ENCODE data around the gene BICC1. TPM values are rescaled to one million over a fixed set of nuclear protein-coding genes. Genes with fewer than 3 reads are reported as not detected.
A peak's percentile ranks its signal among the peaks of the same experiment; 100 is the strongest.

BICC1 gene
- polyA plus RNA-seq, 1 donor, result 6.2 TPM

DNA sequence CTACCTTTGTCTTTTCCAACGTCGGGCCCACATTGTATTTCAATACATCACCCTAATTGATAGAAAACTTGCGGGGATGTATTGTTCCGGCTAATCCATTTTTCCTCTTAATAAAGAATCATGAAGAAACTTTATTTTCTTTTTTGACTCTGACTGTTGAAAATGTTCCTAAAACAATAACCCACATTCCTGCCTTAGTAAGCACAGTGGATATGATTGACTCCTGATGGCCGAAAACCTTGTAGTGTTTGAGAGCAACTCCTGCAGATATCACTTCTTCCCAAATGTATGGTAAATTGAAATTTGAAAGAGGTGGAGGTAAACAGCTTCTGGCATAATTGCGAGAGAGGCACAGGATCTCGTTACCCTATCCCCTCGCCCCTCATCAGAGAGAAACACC lies 65.7 kb downstream of the BICC1 start:
- H3K27me3 ChIP-seq (ENCODE audit: control insufficient read depth, insufficient read depth, low read length), result no peaks in the 10 kb centered on the region
- H3K4me3 ChIP-seq (ENCODE audit: low read length), result no peak overlapping the region
- DNase-seq, result no peak
- no peaks in the 10 kb centered on the region for H3K36me3 ChIP-seq (ENCODE audit: control insufficient read depth, insufficient read depth, low read length)
- 96% methylated on average over 4 of the region's 8 CpGs for WGBS (ENCODE audit: insufficient coverage, low lambda C conversion rate)
- no peak overlapping the region for H3K27ac ChIP-seq (ENCODE audit: low read length)
- H3K9me3 ChIP-seq (ENCODE audit: control insufficient read depth, low read depth, low read length), result peaks cover 2% of the 10 kb centered on the region
- H3K4me1 ChIP-seq (ENCODE audit: control insufficient read depth, insufficient read depth, low read length), result no peaks in the 10 kb centered on the region

- Histone ChIP-seq H3K36me3 (ENCODE audit: control insufficient read depth, insufficient read depth, low read length) (no peaks in the 10 kb centered on the region), H3K4me3 (ENCODE audit: low read length) (no peak overlapping the region), H3K27ac (ENCODE audit: low read length) (no peak overlapping the region), H3K27me3 (ENCODE audit: control insufficient read depth, insufficient read depth, low read length) (no peaks in the 10 kb centered on the region), H3K4me1 (ENCODE audit: control insufficient read depth, insufficient read depth, low read length) (no peaks in the 10 kb centered on the region), H3K9me3 (ENCODE audit: control insufficient read depth, low read depth, low read length) (peaks cover 2% of the 10 kb centered on the region)
- no CpG with 5 or more reads among the region's 11 CpGs for WGBS (ENCODE audit: insufficient coverage, low lambda C conversion rate)
- DNase-seq, result no peak
Measured at GRCh38 chr10:58579011-58579655, 66.5 kb downstream of the BICC1 start.

GRCh38 chr10:58582045-58582444 lies 69.4 kb downstream of the BICC1 start:
- H3K9me3 ChIP-seq (ENCODE audit: control insufficient read depth, low read depth, low read length), result peaks cover 2% of the 10 kb centered on the region
- no peaks in the 10 kb centered on the region for H3K27me3 ChIP-seq (ENCODE audit: control insufficient read depth, insufficient read depth, low read length)
- H3K4me1 ChIP-seq (ENCODE audit: control insufficient read depth, insufficient read depth, low read length), result no peaks in the 10 kb centered on the region
- no peak overlapping the region for H3K27ac ChIP-seq (ENCODE audit: low read length)
- no peaks in the 10 kb centered on the region for H3K36me3 ChIP-seq (ENCODE audit: control insufficient read depth, insufficient read depth, low read length)
- no peak for DNase-seq
- no peak overlapping the region for H3K4me3 ChIP-seq (ENCODE audit: low read length)

DNA sequence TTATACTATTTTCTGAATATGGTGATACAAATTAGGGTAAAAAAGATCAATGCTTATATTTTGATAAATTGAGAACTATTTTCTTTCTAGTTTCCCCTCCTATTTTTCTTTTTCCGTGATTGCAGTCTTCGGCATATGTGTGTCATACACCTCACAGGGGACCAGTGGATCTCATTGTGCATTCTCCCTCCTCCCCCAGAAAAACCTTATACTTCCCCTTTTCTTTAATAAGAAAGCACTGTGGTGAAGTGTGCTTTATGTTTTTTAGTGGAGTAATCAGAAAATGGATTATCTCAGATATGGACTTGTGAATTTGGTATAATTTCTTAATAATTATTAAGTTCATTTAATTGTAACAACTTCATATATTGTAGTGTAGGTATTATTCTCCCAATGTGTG lies 72.8 kb downstream of the BICC1 start:
- no peaks in the 10 kb centered on the region for H3K4me1 ChIP-seq (ENCODE audit: control insufficient read depth, insufficient read depth, low read length)
- H3K27me3 ChIP-seq (ENCODE audit: control insufficient read depth, insufficient read depth, low read length), result no peaks in the 10 kb centered on the region
- peaks cover 2% of the 10 kb centered on the region for H3K9me3 ChIP-seq (ENCODE audit: control insufficient read depth, low read depth, low read length)
- no peaks in the 10 kb centered on the region for H3K36me3 ChIP-seq (ENCODE audit: control insufficient read depth, insufficient read depth, low read length)
- H3K4me3 ChIP-seq (ENCODE audit: low read length), result no peak overlapping the region
- H3K27ac ChIP-seq (ENCODE audit: low read length), result no peak overlapping the region
- DNase-seq, result no peak
- 100% methylated on average over 2 of the region's 2 CpGs for WGBS (ENCODE audit: insufficient coverage, low lambda C conversion rate)

- no peaks in the 10 kb centered on the region for H3K27me3 ChIP-seq (ENCODE audit: control insufficient read depth, insufficient read depth, low read length)
- 100% methylated on average over 3 of the region's 13 CpGs for WGBS (ENCODE audit: insufficient coverage, low lambda C conversion rate)
Measured at GRCh38 chr10:58586282-58587245, 73.9 kb downstream of the BICC1 start.

GRCh38 chr10:58587676-58588075 lies 75.0 kb downstream of the BICC1 start:
- H3K36me3 ChIP-seq (ENCODE audit: control insufficient read depth, insufficient read depth, low read length), result no peaks in the 10 kb centered on the region
- no peaks in the 10 kb centered on the region for H3K27me3 ChIP-seq (ENCODE audit: control insufficient read depth, insufficient read depth, low read length)
- H3K4me1 ChIP-seq (ENCODE audit: control insufficient read depth, insufficient read depth, low read length), result no peaks in the 10 kb centered on the region
- no peak overlapping the region for H3K4me3 ChIP-seq (ENCODE audit: low read length)
- no peak for DNase-seq
- H3K9me3 ChIP-seq (ENCODE audit: control insufficient read depth, low read depth, low read length), result no peaks in the 10 kb centered on the region
- no peak overlapping the region for H3K27ac ChIP-seq (ENCODE audit: low read length)
- no CpG with 5 or more reads among the region's 2 CpGs for WGBS (ENCODE audit: insufficient coverage, low lambda C conversion rate)

More at GRCh38 chr10:58586282-58587245, 73.9 kb downstream of the BICC1 start:
- no peak overlapping the region for H3K27ac ChIP-seq (ENCODE audit: low read length)
- H3K4me3 ChIP-seq (ENCODE audit: low read length), result no peak overlapping the region
- peaks cover 2% of the 10 kb centered on the region for H3K9me3 ChIP-seq (ENCODE audit: control insufficient read depth, low read depth, low read length)
- no peak for DNase-seq
- H3K4me1 ChIP-seq (ENCODE audit: control insufficient read depth, insufficient read depth, low read length), result no peaks in the 10 kb centered on the region
- H3K36me3 ChIP-seq (ENCODE audit: control insufficient read depth, insufficient read depth, low read length), result no peaks in the 10 kb centered on the region

DNA sequence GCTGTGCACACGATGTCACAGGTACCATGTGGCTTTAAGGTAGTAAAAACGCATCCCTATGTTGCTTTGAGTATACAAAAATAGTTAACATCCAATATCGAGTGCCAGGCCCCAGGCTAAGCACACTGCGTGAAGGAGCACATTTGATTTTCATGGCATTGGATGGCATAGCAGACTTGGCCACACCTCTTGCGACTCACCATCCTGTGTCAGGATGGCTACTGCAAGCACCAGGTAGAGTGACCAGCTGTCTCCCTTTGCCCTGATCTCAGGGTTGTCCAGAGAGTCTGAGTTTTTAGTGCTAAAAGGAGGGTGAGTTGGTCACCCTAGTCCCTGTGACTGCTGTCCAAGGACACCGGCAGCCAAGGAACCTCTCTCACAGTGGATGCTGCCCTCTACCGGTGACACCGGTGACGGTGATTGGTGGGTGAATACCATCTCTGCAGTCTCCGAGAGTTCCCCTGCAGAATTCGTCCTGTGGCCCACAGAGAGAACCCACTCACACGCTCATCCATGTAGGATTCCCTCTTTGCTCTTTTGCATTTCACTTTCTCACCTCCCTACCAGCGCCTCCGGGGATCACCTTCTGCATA lies 76.1 kb downstream of the BICC1 start:
- Histone ChIP-seq H3K4me3 (ENCODE audit: low read length) (no peak overlapping the region), H3K36me3 (ENCODE audit: control insufficient read depth, insufficient read depth, low read length) (no peaks in the 10 kb centered on the region), H3K27ac (ENCODE audit: low read length) (no peak overlapping the region), H3K4me1 (ENCODE audit: control insufficient read depth, insufficient read depth, low read length) (no peaks in the 10 kb centered on the region), H3K9me3 (ENCODE audit: control insufficient read depth, low read depth, low read length) (no peaks in the 10 kb centered on the region), H3K27me3 (ENCODE audit: control insufficient read depth, insufficient read depth, low read length) (no peaks in the 10 kb centered on the region)
- no peak for DNase-seq
- WGBS (ENCODE audit: insufficient coverage, low lambda C conversion rate), result no CpG with 5 or more reads among the region's 14 CpGs

- Histone ChIP-seq H3K36me3 (ENCODE audit: control insufficient read depth, insufficient read depth, low read length) (no peaks in the 10 kb centered on the region), H3K4me3 (ENCODE audit: low read length) (no peak overlapping the region), H3K27me3 (ENCODE audit: control insufficient read depth, insufficient read depth, low read length) (no peaks in the 10 kb centered on the region), H3K27ac (ENCODE audit: low read length) (no peak overlapping the region), H3K9me3 (ENCODE audit: control insufficient read depth, low read depth, low read length) (no peaks in the 10 kb centered on the region), H3K4me1 (ENCODE audit: control insufficient read depth, insufficient read depth, low read length) (no peaks in the 10 kb centered on the region)
- no CpG with 5 or more reads among the region's 2 CpGs for WGBS (ENCODE audit: insufficient coverage, low lambda C conversion rate)
- DNase-seq, result peak; percentile 19 to 33
Measured at GRCh38 chr10:58590152-58590840, 77.6 kb downstream of the BICC1 start.

GRCh38 chr10:58590924-58591323 lies 78.3 kb downstream of the BICC1 start:
- no peaks in the 10 kb centered on the region for H3K9me3 ChIP-seq (ENCODE audit: control insufficient read depth, low read depth, low read length)
- no peak overlapping the region for H3K4me3 ChIP-seq (ENCODE audit: low read length)
- no peaks in the 10 kb centered on the region for H3K4me1 ChIP-seq (ENCODE audit: control insufficient read depth, insufficient read depth, low read length)
- no peaks in the 10 kb centered on the region for H3K36me3 ChIP-seq (ENCODE audit: control insufficient read depth, insufficient read depth, low read length)
- H3K27ac ChIP-seq (ENCODE audit: low read length), result no peak overlapping the region
- WGBS (ENCODE audit: insufficient coverage, low lambda C conversion rate), result no CpG with 5 or more reads among the region's 3 CpGs
- no peak for DNase-seq
- no peaks in the 10 kb centered on the region for H3K27me3 ChIP-seq (ENCODE audit: control insufficient read depth, insufficient read depth, low read length)

GRCh38 chr10:58593008-58593407 lies 80.3 kb downstream of the BICC1 start:
- Histone ChIP-seq H3K9me3 (ENCODE audit: control insufficient read depth, low read depth, low read length) (no peaks in the 10 kb centered on the region), H3K4me1 (ENCODE audit: control insufficient read depth, insufficient read depth, low read length) (no peaks in the 10 kb centered on the region), H3K4me3 (ENCODE audit: low read length) (no peak overlapping the region), H3K27ac (ENCODE audit: low read length) (no peak overlapping the region), H3K27me3 (ENCODE audit: control insufficient read depth, insufficient read depth, low read length) (no peaks in the 10 kb centered on the region), H3K36me3 (ENCODE audit: control insufficient read depth, insufficient read depth, low read length) (no peaks in the 10 kb centered on the region)
- no CpG with 5 or more reads among the region's 3 CpGs for WGBS (ENCODE audit: insufficient coverage, low lambda C conversion rate)
- DNase-seq, result no peak
